ENCODE measurements around the gene ATP13A4.

The ATP13A4 gene

GRCh38 chr3:193489949-193490348 lies 64.7 kb downstream of the ATP13A4 start:
- DNase-seq: no peak

- DNase-seq: no peak
Measured at GRCh38 chr3:193488741-193489140, 66.0 kb downstream of the ATP13A4 start.

GRCh38 chr3:193483988-193484539 lies 70.6 kb downstream of the ATP13A4 start:
- DNase-seq: no peak

GRCh38 chr3:193481436-193481835 lies 73.3 kb downstream of the ATP13A4 start:
- DNase-seq: no peak

- no peak for DNase-seq
Measured at GRCh38 chr3:193474446-193474845, 80.2 kb downstream of the ATP13A4 start.

- DNase-seq: no peak
Measured at GRCh38 chr3:193470710-193471109, 84.0 kb downstream of the ATP13A4 start.

- no peak for DNase-seq
Measured at GRCh38 chr3:193465992-193466608, 88.6 kb downstream of the ATP13A4 start.

GRCh38 chr3:193464889-193465288 lies 89.8 kb downstream of the ATP13A4 start:
- DNase-seq: no peak

GRCh38 chr3:193457526-193457925 lies 97.2 kb downstream of the ATP13A4 start:
- DNase-seq: no peak

GRCh38 chr3:193452338-193452737 lies 102.4 kb downstream of the ATP13A4 start:
- DNase-seq: no peak

GRCh38 chr3:193451902-193452301 lies 102.8 kb downstream of the ATP13A4 start:
- DNase-seq: no peak

GRCh38 chr3:193446965-193447602 lies 107.6 kb downstream of the ATP13A4 start:
- DNase-seq: no peak

GRCh38 chr3:193439423-193439822 lies 115.3 kb downstream of the ATP13A4 start:
- no peak for DNase-seq

- DNase-seq: no peak
Measured at GRCh38 chr3:193418576-193419373, 135.9 kb downstream of the ATP13A4 start.

GRCh38 chr3:193416629-193417028 lies 138.1 kb downstream of the ATP13A4 start:
- DNase-seq: no peak

- no peak for DNase-seq
Measured at GRCh38 chr3:193407688-193408087, 147.0 kb downstream of the ATP13A4 start.

GRCh38 chr3:193407112-193407511 lies 147.6 kb downstream of the ATP13A4 start:
- no peak for DNase-seq

- no peak for DNase-seq
Measured at GRCh38 chr3:193403307-193403706, 151.4 kb downstream of the ATP13A4 start.

- no peak for DNase-seq
Measured at GRCh38 chr3:193400304-193400703, 154.4 kb downstream of the ATP13A4 start.

- no peak for DNase-seq
Measured at GRCh38 chr3:193396451-193397244, 158.0 kb downstream of the ATP13A4 start.

GRCh38 chr3:193391902-193392301 lies 162.8 kb downstream of the ATP13A4 start:
- no peak for DNase-seq

- DNase-seq: no peak
Measured at GRCh38 chr3:193389335-193389734, 165.4 kb downstream of the ATP13A4 start.

GRCh38 chr3:193388361-193388760 lies 166.3 kb downstream of the ATP13A4 start:
- no peak for DNase-seq
